ENCODE results near the gene TMEM183A.
A peak's percentile ranks its signal among the peaks of the same experiment; 100 is the strongest.

Gene TMEM183A, protein sequence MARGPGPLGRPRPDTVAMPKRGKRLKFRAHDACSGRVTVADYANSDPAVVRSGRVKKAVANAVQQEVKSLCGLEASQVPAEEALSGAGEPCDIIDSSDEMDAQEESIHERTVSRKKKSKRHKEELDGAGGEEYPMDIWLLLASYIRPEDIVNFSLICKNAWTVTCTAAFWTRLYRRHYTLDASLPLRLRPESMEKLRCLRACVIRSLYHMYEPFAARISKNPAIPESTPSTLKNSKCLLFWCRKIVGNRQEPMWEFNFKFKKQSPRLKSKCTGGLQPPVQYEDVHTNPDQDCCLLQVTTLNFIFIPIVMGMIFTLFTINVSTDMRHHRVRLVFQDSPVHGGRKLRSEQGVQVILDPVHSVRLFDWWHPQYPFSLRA

DNA sequence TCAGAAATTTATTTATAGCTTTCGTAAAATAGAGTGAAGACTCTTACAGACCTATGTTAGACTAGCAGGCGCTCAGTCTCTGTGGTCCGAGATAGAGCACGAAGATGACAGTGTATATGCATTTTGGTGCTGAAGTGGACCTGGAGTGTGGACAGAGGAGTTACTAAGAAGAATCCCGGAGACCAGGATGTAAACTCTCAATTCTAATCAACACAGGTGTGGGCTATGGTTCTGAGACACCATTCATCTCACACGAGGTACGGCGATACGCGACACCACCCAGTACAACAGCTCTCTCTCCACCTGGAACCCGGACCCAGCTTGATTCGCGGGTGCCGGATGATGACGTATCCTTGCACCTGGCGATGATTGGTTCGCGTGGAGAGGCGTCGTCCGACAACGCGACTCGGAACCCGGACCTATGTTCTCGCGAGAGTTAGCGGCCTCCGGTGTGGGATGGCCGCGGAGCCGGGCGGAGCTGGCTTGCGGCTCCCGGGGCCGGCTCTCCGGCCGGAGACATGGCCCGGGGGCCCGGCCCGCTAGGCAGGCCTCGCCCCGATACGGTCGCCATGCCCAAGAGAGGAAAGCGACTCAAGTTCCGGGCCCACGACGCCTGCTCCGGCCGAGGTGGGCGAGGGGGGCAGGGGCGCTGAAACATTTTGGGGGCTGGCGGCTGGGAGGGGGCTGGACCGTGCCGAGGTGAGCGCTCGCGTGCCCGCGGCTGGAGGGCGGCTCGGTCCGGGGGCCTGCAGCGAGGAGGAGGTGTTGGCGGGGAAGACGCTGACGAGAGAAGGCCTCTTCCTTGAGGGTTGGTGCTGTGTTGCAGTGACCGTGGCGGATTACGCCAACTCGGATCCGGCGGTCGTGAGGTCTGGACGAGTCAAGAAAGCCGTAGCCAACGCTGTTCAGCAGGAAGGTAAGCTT, at the start of gene TMEM183A:
Gene TMEM183A, plus strand, starts transcription at position 427 of the 924 bp plus-strand sequence. Its CDS starts 92 bp downstream, at position 519.
- no peak for TF ChIP-seq EZH2 (IDR thresholded peaks at IDR 0.05; ENCODE audit: borderline replicate concordance, low read length)
- TF ChIP-seq, protein P1, sequence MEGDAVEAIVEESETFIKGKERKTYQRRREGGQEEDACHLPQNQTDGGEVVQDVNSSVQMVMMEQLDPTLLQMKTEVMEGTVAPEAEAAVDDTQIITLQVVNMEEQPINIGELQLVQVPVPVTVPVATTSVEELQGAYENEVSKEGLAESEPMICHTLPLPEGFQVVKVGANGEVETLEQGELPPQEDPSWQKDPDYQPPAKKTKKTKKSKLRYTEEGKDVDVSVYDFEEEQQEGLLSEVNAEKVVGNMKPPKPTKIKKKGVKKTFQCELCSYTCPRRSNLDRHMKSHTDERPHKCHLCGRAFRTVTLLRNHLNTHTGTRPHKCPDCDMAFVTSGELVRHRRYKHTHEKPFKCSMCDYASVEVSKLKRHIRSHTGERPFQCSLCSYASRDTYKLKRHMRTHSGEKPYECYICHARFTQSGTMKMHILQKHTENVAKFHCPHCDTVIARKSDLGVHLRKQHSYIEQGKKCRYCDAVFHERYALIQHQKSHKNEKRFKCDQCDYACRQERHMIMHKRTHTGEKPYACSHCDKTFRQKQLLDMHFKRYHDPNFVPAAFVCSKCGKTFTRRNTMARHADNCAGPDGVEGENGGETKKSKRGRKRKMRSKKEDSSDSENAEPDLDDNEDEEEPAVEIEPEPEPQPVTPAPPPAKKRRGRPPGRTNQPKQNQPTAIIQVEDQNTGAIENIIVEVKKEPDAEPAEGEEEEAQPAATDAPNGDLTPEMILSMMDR (IDR thresholded peaks at IDR 0.05; ENCODE audit: low read length) = no peak
- Histone ChIP-seq H3K9me2 (ENCODE audit: low read depth, low read length) (no peaks in the 10 kb centered on the region), H3F3A (ENCODE audit: insufficient read depth, low read length) (no peaks in the 10 kb centered on the region), H3K4me2 (ENCODE audit: low read length) (peak within 1 kb of the TSS; percentile 71), H3K36me3 (ENCODE audit: insufficient read depth, low read length) (peaks cover 36% of the 10 kb centered on the region), H3K27me3 (ENCODE audit: insufficient read depth, low read length) (no peaks in the 10 kb centered on the region), H3K4me3 (ENCODE audit: low read depth, low read length, poor library complexity, severe bottlenecking) (peak within 1 kb of the TSS; percentile 92), H4K20me1 (ENCODE audit: insufficient read depth, low read length) (no peaks in the 10 kb centered on the region), H3K4me1 (ENCODE audit: insufficient read depth, low read length, severe bottlenecking) (peaks cover 20% of the 10 kb centered on the region), H3K9ac (ENCODE audit: low read length) (peak within 1 kb of the TSS; percentile 85), H3K9me3 (ENCODE audit: low read length) (peaks cover 2% of the 10 kb centered on the region; the same call in 1 of the 2 replicates), H2AFZ (ENCODE audit: low read length) (peak within 1 kb of the TSS; percentile 92), H3K27ac (ENCODE audit: low read depth, low read length, poor library complexity, severe bottlenecking) (peak within 1 kb of the TSS; percentile 73), H3K79me2 (ENCODE audit: insufficient read depth, low read length) (peaks cover 22% of the 10 kb centered on the region)

DNA sequence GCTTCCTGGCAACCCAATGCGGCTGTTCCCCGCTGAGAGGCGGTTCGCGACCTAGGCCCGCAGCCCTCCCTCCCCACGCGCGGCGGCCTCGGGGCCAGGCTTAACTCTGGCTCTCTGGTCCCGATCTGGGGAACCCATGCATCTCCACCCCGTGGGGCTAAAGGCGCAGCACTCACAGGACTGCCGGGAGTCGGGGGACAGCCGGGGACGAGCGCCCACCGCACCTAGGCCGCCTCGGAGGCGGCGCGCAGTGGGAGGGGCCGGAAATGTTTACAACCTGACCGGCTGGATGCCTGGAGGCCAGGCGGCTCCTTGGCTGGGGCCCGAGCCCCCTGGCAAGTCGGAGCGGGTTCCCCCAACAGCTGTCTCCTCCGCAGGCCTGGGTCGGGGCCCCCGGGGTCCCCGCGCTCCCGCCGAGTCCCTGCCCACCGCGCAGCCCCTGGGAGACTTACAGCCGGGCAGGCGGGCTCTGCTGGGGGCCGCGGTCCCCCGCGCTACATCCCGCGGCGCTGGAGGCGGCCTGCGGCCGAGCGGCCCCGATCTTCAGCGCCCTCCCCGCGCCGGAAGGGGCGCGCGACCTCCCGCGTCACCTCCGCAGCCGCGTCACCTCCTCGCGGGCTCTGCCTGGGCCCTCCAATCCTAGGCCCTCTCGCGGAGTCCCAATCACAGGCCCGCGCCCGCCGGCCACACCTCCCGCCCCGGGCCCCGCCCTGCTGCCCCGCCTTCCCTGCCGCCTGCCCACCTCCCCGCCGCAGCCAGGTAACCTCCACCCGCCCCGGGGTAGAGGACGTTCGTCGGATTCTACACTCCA, 49.2 kb upstream of the TMEM183A start, which contains the start of gene ADIPOR1:
Gene ADIPOR1, minus strand, starts transcription at position 580 of the 811 bp plus-strand sequence. CDS start 7,242 bp downstream, outside the sequence.
- no peaks in the 10 kb centered on the region for H3K27me3 ChIP-seq (ENCODE audit: insufficient read depth, low read length)
- H3F3A ChIP-seq (ENCODE audit: insufficient read depth, low read length) = no peaks in the 10 kb centered on the region
- H4K20me1 ChIP-seq (ENCODE audit: insufficient read depth, low read length) = no peaks in the 10 kb centered on the region
- peak within 1 kb of the TSS; percentile 93 for H3K4me3 ChIP-seq (ENCODE audit: low read depth, low read length, poor library complexity, severe bottlenecking)
- peak within 1 kb of the TSS; percentile 83 for H3K9ac ChIP-seq (ENCODE audit: low read length)
- peak within 1 kb of the TSS; percentile 78 for H2AFZ ChIP-seq (ENCODE audit: low read length)
- H3K9me2 ChIP-seq (ENCODE audit: low read depth, low read length) = no peaks in the 10 kb centered on the region
- no peaks in the 10 kb centered on the region for H3K9me3 ChIP-seq (ENCODE audit: low read length)
- peaks cover 42% of the 10 kb centered on the region for H3K79me2 ChIP-seq (ENCODE audit: insufficient read depth, low read length)
- no peak for TF ChIP-seq EZH2 (IDR thresholded peaks at IDR 0.05; ENCODE audit: borderline replicate concordance, low read length)
- TF ChIP-seq, protein P1 (IDR thresholded peaks at IDR 0.05; ENCODE audit: low read length) = no peak
- peak within 1 kb of the TSS; percentile 88 for H3K4me2 ChIP-seq (ENCODE audit: low read length)
- H3K4me1 ChIP-seq (ENCODE audit: insufficient read depth, low read length, severe bottlenecking) = peaks cover 27% of the 10 kb centered on the region
- H3K36me3 ChIP-seq (ENCODE audit: insufficient read depth, low read length) = peaks cover 10% of the 10 kb centered on the region
- peak within 1 kb of the TSS; percentile 24 for H3K27ac ChIP-seq (ENCODE audit: low read depth, low read length, poor library complexity, severe bottlenecking)
